NCI-H1417 treated with DMSO at 0.1 percent for 48 hours (cell line): Measurements from ENCODE around the gene CSTF2T.
"Not testable (repeated sequence)": the region's sequence is repeated elsewhere in the genome, so short reads cannot be mapped to it uniquely, and the experiment has no call there.

Source experiments
- DNase-seq: peaks from one replicate; lab custom pipeline; 2025; lab: John Stamatoyannopoulos, UW

The CSTF2T gene

DNA sequence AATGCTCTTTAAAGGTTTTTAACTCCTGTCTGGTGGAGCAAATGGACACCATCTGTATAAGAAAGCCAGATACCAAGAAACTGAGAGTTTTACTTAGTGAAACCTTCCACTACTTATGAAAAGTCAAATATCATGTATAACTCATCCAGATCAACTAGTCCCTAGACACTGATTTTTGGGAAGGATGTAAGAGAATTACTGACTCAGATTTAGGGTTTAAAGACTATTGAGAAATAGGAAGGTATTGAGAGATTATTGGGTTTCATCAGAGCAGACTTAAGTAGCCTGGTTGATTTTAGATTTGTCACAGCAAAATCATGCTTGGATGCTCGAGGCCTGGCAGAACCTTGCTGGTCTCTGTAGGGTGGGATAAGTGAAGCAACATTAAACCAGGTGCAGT, 3.1 kb downstream of the CSTF2T start:
- DNase-seq: no peak

DNA sequence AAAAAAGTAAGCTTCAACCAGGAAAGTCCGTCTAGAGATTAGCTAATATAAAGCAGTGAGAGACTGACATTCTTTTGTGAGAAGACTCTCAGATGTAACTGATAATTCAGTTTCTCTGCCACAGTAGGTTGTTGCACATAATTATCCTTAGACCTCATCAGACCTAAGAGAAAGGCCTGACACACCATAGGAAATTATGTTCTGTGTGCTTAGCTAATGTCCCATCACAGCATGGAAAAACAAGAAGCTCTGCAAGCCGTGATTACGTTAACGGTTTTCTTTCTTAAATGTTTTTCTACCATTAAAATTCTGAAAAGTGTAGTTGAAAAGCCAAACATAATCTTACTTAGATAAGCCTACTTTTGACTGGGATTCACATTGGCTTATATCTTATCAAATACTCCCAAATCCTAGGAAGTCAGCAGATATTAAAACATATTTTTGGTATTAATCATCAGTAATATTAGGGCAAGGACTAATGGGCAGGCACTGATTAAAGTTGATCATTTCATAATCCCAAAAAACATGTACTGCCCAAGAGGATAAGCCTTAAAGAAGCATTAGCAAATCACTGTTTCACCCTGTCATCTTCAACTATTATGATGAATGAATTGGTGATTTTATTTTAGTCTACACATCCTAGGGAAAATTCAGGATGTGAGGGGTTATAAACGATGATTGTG, 5.2 kb downstream of the CSTF2T start:
- no peak for DNase-seq

DNA sequence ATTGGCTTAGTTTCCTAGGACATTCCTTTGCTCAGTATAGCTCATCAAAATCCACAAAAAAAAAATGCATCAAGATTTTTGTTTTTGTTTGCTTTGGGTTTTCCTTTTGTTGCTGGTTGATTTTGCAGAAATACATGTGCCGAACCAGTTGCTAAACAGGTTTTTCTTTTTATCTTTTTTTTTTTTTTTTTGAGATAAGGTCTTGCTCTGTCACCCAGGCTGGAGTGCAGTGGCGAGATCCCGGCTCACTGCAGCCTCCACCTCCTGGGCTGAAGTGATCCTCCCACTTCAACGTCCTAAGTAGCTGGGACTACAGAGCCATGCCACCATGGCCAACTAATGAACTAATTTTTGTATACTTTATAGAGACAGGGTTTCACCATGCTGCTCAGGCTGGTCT, 8.3 kb downstream of the CSTF2T start:
- no peak for DNase-seq

DNA sequence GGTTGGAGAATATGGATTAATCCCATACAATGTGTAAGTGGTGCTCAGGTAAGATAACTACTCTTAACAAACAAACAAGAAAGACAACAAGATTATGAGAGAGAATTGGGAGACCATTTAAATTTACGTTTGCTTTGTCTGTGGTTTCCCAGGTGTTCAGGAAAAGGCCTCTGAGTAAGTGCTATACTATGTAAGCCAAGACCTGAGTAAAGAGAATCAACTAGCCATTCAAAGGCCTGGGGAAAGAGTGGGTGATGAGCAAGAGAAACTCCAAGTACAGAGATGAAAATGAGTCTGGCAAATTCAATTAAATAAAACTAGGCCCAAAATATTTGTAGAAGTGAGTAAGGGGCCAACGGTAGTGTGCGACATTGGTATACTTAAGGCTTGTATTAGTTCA, 9.9 kb downstream of the CSTF2T start:
- DNase-seq: no peak

DNA sequence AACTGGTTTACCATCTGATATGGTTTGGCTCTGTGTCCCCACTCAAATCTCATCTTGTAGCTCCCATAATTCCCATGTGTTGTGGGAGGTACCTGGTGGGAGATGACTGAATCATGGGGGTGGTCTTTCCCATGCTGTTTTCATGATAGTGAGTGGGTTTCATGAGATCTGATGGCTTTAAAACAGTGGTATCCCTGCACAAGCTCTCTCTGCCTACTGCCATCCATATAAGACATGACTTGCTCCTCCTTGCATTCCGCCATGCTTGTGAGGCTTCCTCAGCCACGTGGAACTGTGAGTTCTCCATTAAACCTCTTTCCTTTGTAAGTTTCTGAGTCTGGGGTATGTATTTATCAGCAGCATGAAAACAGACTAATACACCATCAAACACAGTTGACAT, 10.6 kb downstream of the CSTF2T start:
- DNase-seq: not testable (repeated sequence)

DNA sequence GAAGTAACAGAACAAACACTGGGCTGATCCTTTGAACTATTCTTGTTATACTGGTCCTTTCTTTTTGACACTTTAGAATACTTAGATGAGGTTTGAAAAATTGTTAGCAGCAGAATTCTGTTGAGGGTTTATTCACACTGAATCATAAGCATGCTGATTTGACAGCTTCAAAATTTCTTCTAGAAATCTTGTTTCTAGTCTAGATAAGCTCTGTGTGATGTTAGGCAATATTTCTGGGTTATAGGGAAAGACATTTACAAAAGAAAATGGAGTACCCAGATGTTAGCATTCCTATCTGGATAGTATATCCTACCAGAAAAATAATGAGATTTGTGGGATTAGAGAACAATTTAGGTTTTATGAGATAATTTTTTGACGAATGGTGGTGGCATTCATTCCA, 12.1 kb downstream of the CSTF2T start:
- DNase-seq: no peak

DNA sequence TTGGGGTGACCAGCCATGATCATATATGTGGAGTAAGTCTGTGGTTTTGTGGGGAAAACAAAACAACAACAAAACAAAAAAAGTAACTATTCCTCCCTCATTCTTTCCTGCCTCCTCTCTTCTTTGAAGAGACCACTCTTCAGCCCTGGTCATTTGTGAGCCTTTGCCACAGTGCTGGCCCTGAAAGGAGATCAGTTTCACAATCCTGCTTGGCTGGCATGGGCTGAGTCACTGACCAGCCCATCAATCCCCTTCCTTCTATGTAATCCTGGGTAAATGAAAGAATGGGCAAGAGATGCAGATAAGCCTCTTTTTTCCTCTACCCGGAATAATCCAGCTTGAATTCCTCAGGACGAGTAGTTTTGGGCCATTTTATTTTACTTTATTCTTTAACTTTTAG, 13.6 kb downstream of the CSTF2T start:
- DNase-seq: no peak

DNA sequence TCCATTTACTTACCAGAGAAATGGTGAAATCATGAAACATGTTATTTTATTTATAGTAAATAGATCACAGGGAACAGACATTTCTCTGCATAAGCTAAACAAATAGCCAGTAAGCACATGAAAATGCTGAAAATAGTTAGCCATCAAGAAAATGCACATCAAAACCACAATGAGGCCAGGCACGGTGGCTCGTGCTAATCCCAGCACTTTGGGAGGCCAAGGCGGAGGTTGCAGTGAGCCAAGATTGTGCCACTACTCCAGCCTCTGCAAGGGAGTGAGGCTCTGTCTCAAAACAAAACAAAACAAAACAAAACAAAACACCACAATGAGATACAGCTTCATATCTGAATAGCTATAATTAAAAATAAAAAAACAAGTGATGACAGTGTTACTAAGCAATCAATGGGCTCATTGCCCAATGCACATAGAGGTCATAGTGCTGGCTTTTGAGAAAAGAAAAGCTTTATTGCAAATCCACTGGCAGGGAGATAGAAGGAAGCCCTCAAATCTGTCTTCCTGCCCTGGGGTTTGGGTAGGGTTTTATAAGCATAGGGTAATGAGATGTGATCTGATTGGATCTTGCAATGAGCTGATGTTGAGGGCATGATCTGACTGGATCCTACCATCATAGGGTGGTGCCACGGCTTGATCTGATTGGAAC, 16.2 kb downstream of the CSTF2T start:
- DNase-seq: no peak

DNA sequence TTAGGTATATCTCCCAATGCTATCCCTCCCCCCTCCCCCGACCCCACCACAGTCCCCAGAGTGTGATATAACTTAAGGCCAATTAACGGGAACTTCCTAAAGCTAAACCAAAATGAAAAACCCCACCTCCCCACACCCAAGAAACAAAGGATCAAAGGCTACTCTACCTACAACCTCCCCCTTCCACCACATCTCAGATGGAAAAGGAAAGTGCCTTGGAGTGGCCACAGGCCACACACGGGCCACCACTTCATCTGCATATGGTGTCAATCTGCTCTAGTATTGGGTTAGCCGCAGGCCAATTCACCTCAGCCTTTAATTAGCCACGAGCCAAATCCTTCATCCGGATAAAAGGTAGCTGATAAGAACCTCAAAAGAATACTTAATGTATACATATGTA, 19.6 kb downstream of the CSTF2T start:
- DNase-seq: no peak

DNA sequence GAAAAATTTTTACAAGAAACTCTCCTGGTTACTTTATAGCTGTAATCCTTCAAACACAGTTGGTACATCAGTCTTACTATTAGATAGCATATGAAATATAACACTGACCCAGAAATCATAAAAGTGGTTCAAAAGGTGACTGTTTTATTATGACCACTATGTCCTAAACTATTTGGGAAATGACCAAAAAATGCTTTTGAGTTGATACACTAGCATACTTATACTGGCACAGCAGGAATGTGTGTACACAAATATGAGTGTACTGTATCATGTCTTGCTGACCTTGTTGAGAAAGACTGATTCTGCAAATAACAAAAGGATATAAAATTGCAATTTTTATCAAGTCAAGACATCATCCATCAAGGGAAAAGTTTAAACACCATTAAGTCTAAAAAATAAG, 24.3 kb downstream of the CSTF2T start:
- no peak for DNase-seq

DNA sequence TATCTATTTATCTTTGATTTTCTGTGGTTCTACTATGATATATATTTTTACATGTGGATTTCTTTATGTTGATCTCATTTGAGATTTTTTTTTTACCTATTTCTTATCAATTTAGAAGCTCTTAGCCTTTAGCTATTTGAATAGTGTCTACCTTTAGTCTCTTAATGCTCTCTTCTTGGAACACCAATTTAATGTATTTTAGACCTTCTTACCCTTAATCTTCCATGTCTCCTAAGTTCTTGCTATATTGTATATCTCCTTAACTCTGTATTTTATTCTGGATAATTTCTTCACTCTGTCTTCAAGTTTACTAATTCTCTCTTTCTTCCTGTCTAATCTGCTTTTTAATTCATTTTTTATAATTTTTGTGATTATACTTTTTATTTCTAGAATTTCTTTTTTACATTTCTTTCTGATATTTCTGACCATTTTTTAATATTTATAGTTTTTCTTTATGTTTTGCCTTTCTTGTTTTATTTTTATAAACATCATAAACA, 27.3 kb downstream of the CSTF2T start:
- DNase-seq: no peak

DNA sequence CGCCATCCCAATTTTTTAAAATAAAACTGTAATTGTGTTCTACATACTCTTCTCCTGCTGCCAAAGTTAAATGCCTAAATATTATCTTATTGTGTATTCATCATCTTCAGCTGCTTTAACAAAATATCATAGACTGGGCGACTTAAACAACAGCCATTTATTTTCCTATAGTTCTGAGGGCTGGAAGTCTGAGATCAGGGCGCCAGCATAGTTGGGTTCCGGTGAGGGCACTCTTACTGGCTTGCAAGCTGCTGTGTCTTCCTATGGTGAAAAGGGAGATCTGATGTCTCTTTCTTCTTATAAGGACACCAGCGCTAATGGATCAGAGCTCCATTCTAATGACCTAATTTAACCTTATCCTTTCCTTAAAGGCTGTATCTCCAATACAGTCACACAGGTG, 30.4 kb downstream of the CSTF2T start:
- no peak for DNase-seq

DNA sequence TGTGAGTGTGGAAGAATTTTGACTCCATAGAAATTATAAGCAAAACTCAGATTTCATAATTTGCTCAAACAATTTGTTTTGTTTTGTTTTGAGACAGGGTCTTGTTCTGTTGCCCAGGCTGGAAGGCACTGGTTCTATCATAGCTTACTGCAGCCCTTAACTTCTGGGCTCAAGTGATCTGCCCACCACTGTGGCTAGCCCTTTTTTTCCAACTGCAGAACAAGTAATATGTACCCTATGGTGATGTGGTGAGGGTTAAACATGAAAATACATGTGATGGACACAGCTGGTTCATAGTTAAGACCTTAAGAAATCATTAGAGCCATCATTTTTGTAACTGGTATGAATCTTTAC, 31.1 kb downstream of the CSTF2T start:
- no peak for DNase-seq

DNA sequence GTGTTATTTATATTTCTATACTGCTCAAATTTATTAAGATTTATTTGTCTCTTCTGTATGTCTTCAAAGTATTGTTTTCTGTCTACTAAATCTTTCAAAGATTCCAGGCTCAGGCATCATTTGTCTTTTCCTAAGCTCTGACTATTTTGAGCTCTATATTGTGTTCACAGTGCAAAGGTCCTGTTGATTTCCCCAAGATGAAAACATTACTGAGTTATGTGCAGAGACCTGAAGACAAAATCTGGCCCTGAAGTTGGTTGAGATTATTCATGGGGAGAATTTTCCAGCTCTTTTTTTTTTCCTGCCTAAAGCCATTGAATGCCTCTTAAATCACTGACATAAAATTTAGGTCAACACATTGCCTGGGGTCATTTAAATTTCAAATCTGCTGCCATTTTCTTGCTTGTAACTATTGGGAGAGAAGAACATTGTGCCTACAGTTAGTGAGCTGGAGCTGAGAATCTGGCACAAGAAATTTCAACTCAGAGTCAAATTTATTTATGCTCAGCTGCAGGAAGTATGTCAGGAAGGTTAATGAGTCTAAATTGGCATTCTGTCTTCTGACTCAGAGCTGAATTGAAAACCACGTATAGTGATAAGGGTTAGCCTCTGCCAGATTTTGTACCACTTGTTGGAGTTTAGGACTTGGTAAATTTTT, 31.6 kb downstream of the CSTF2T start:
- no peak for DNase-seq

DNA sequence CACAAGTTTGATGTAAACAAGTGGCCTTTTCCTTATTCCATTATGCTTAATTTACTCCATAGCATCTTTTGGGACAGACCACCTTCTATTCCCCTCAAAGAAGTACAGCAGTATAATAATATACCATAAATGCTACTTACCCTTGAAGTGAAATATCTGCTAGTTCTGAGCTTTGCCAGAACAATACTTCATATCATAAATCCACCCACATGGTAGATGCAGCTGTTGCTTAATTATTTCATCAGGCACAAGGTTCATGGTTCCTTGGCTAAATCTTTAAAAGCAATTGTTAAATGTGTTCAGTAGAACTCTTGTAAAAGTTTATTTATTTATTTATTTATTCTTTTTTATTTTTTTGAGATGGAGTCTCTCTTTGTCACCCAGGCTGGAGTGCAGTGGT, 32.9 kb downstream of the CSTF2T start:
- no peak for DNase-seq

DNA sequence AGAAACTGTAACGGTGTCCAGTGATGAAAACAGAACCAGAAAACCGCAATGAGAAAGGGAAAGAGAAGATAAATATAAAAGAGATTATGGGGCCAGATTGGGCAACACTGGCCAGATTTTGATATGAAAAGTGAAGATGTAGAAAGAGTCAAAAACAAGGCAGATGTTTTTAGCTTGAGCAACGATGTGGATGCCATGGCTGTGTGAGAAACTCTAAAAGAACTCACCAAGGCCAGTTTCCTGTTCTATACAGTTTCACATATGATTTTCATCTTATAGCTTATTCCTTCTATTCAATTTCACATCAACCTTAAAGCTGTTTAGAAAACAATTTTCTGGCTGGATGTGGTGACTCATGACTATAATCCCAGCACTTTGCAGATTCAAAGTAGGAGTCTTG, 36.3 kb downstream of the CSTF2T start:
- no peak for DNase-seq

DNA sequence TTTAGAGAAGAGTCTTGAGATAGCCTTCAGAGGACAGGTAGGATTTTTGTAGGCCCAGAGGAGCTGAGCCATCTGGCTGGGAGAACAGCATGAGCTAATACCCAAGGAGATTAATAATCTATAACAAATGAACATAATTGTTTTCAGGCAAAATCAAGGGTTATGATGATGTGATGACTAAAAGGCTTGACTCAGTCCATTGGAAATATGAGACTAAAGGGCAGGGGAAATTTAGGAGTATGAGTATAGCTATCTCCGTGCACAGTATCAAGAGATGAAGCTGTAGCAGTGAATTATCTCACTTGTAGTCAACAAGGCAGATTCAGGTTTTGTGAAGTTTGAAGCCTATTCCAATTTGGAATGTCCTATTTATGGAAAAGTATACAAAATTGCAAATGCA, 40.1 kb downstream of the CSTF2T start:
- no peak for DNase-seq

DNA sequence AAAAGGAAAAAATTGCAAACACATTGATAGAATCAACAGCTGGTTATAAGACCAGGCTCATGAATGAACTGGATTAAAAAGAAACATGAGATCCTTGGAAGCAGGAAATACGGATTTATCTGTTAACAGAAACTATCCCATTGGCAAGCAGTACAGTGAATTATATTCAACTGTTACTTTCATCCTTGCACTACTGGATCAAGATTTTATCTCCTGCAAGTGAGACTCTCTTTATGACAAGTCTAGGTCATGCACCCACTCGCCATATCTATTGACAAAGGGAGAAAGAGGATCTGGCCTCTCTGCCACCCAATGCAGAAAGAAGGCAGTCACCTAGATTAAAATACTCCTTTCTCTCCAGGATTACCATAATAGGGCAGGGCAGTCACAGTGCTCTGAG, 41.4 kb downstream of the CSTF2T start:
- DNase-seq: no peak

DNA sequence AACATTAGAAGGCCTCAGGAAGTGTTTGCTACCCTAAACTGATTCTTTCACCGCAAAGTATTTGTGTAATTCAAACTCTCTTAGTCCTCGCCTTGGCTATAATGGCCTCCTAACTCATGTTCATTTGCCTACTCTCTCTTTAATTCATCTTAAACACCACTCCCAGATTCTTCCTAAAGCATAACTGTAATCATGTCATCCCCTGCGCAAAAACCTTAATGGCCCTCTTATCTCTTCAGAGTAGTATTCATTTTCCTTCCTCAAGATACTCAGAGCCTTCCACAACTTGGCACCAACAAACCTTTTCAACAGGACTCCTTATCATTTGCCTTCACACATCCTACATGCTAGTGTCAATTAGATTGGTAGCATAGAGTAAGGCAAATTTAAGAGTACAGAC, 42.9 kb downstream of the CSTF2T start:
- no peak for DNase-seq

DNA sequence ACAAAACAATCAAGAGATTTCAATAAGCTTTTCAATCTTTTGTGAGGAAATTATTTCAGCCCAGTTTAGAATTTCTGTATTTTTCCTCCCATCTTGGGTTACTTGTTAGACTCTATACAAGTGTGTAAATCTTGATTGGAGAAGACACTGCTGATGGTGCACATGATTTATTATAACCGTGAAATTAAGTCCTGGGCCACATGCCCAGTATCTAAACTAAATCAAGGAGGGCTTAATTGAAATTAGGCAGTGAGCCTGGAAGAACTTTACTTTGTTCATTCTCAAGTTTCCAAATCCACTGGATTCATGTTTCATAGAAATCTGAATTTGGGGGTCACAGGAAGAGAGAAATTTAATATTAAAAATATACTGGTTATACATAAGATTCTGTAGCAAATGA, 44.5 kb downstream of the CSTF2T start:
- DNase-seq: no peak

DNA sequence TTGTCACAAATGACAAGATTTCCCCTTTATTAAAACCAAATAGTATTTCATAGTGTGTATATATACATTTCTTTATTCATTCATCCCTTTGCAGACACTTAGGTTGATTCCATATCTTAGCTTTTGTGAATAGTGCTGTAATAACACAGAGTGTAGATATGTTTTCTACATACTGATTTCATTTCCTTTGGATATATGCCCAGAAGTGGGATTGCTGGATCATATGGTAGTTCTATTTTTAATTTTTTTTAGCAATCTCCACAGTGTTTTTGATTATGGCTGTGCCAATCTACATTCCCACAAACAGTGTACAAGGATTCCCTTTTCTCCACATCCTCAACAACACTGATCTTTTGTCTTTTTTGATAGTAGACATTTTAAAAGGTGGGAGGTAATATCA, 46.4 kb downstream of the CSTF2T start:
- no peak for DNase-seq

DNA sequence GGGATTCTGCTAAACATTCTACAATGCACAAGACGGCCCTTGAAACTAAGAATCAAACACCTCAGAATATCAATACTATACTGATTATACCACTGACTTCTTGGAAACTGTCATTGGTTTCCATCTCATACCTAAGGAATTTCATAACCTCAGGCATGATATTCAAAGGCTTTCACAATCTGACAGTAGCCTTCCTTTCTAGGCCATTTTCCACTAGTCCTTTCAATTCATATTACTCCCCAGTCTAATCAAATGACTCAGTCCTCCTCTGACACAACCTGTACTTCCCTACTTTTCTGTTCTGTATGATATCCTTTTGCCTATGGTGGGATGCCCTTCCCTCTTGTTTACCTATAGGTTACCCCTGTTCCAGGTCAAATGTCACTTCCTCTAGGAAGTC, 48.3 kb downstream of the CSTF2T start:
- no peak for DNase-seq

DNA sequence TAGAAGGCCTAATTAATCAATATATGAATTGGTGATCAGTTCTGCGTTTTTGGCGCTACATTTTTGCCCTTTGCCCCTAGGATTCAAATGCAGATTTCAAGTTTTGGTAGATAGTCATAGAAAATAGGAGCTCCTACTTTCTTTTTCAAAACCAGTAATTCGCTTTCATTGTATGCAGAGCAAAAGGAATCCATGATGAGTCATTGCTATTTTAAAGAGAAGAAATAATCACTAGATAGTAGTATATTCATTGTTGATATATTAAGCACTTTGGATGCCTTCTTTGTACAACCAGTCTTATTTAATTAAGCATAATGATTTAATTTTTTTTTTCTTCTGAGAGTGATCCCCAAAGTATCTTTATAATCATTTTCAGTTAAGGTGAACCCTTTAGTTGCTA, 50.3 kb downstream of the CSTF2T start:
- no peak for DNase-seq
